Panc1 (cell line): ENCODE data around the gene ERC2. TPM values are rescaled to one million over a fixed set of nuclear protein-coding genes. Genes with fewer than 3 reads are reported as not detected.

Experiments
- ATAC-seq: fragments of 200-7000 bp; cut with Tn5 transposase; 2 replicates; pipeline ENCODE4 v1.9.1; 2020; ENCODE audit warnings: mild to moderate bottlenecking, moderate library complexity
- BruUV-seq: library from RNA; stranded (reverse); fragments of 400-500 nt; replicated peaks from 2 replicates; lab custom pipeline; 2021; lab: Mats Ljungman, UMichigan
- CTCF ChIA-PET: fragments of 300-600 bp; sonication (Branson Sonifier 250); formaldehyde crosslinking; loops from one replicate; lab custom pipeline; 2022; ENCODE audit warnings: antibody characterized with exemption; lab: Charles Lee
- POLR2A ChIA-PET: fragments of 300-600 bp; sonication (Branson Sonifier 250); formaldehyde crosslinking; loops from one replicate; lab custom pipeline; 2022; ENCODE audit warnings: antibody characterized with exemption; lab: Charles Lee
- DNase-seq: peaks from one replicate; pipeline ENCODE4 v3.0.0-alpha.2; 2010; ENCODE audit warnings: low read depth, low spot score
- H3K27ac ChIP-seq: 2 replicates; pipeline ENCODE4 v1.5.1; 2011; ENCODE audit warnings: mild to moderate bottlenecking, low read length, inconsistent platforms
- H3K27me3 ChIP-seq: fragments of 200-500 bp; sonication (Bioruptor generic); 2 replicates; pipeline ENCODE4 v1.6.0; 2014; ENCODE audit warnings: low read length, inconsistent platforms; ENCODE audit not compliant: control insufficient read depth, insufficient read depth
- H3K36me3 ChIP-seq: fragments of 200-500 bp; sonication (Bioruptor generic); 2 replicates; pipeline ENCODE4 v1.5.1; 2014; ENCODE audit warnings: inconsistent platforms, mild to moderate bottlenecking, low read length, moderate library complexity; ENCODE audit not compliant: control insufficient read depth, insufficient read depth
- H3K4me1 ChIP-seq: 2 replicates; pipeline ENCODE4 v1.5.1; 2011; ENCODE audit warnings: inconsistent platforms, mild to moderate bottlenecking, low read length, moderate library complexity; ENCODE audit not compliant: control insufficient read depth, insufficient read depth
- H3K4me3 ChIP-seq, 2 experiments: 2 replicates each; pipeline ENCODE4 v1.5.1; 2011 to 2012; ENCODE audit warnings: low read depth in 2 of 2, low read length in 2 of 2, mild to moderate bottlenecking in 2 of 2, inconsistent platforms in 1 of 2, moderate library complexity in 1 of 2
- H3K9me3 ChIP-seq: fragments of 200-500 bp; sonication (Bioruptor generic); 2 replicates; pipeline ENCODE4 v1.5.1; 2014; ENCODE audit warnings: low read depth, mild to moderate bottlenecking, inconsistent platforms, low read length, moderate library complexity; ENCODE audit not compliant: control insufficient read depth, insufficient read depth
- CTCF ChIP-seq: fragments of 450-650 bp; IDR thresholded peaks from 2 replicates; pipeline ENCODE4 v1.5.1; 2017; ENCODE audit warnings: mild to moderate bottlenecking
- POLR2AphosphoS5 ChIP-seq: IDR thresholded peaks from 2 replicates; pipeline ENCODE4 v1.6.1; 2012; ENCODE audit warnings: mild to moderate bottlenecking, low read depth, low read length, moderate library complexity
- REST ChIP-seq, 2 experiments: IDR thresholded peaks; 2 replicates each; pipeline ENCODE4 v1.6.1; 2011 to 2012; ENCODE audit warnings: low read depth in 2 of 2, control low read depth in 1 of 2, low read length in 1 of 2, mild to moderate bottlenecking in 1 of 2, moderate library complexity in 1 of 2; ENCODE audit not compliant: insufficient read depth in 1 of 2
- SIN3A ChIP-seq: IDR thresholded peaks from 2 replicates; pipeline ENCODE4 v1.6.1; 2012; ENCODE audit warnings: low read depth, mild to moderate bottlenecking, low read length, moderate library complexity, borderline replicate concordance; ENCODE audit not compliant: insufficient read depth
- TCF7L2 ChIP-seq: IDR thresholded peaks from 2 replicates; pipeline ENCODE4 v1.6.1; 2011; ENCODE audit warnings: mild to moderate bottlenecking, low read depth, low read length, inconsistent platforms
- in situ Hi-C: cut with HindIII; loops from 2 replicates; pipeline ENCODE4 v1.10.0; 2016; ENCODE audit warnings: low sequenced_read_pairs, low pct_unique_long_range_greater_than_20kb
- intact Hi-C: fragments of 100-400 bp; cut with micrococcal nuclease; formaldehyde crosslinking; loops from one replicate; pipeline ENCODE4 v1.10.0; 2022; ENCODE audit not compliant: unreplicated experiment
- total RNA-seq: library from RNA; stranded (reverse); gene quantifications from one replicate; pipeline ENCODE4 v1.2.1, GENCODE V29; 2021; ENCODE audit not compliant: unreplicated experiment

Gene ERC2
- total RNA-seq, 1 experiment from 2014 or later = 0.33 TPM

- ATAC-seq = no peak
- intact Hi-C loops = no loop called here
- no TSS peak for BruUV-seq
Measured at GRCh38 chr3:55792009-55792408, 676.3 kb downstream of the ERC2 start.

GRCh38 chr3:55790596-55791350 is 677.5 kb downstream of the ERC2 start:
- in situ Hi-C loops = no loop called here
- no peaks in the 10 kb centered on the region for H3K27me3 ChIP-seq
- TF ChIP-seq TCF7L2 (no peak), POLR2AphosphoS5 (no peak), CTCF (no peak), SIN3A (no peak), REST (IDR thresholded peaks at IDR 0.05; ENCODE audit: insufficient read depth in 1 of 2, low read depth in 2 of 2, low read length in 1 of 2) (no peak)
- BruUV-seq = no TSS peak
- no peak overlapping the region for H3K27ac ChIP-seq
- DNase-seq (no peak), ATAC-seq (no peak)
- no peaks in the 10 kb centered on the region for H3K36me3 ChIP-seq
- intact Hi-C loops = no loop called here
- no peaks in the 10 kb centered on the region for H3K9me3 ChIP-seq
- no peaks in the 10 kb centered on the region for H3K4me1 ChIP-seq
- ChIA-PET CTCF (no interaction called here), POLR2A (no interaction called here)
- no peak overlapping the region for H3K4me3 ChIP-seq

More at GRCh38 chr3:55792009-55792408, 676.3 kb downstream of the ERC2 start:
- TF ChIP-seq POLR2AphosphoS5 (no peak), TCF7L2 (no peak), CTCF (no peak), SIN3A (no peak), REST (IDR thresholded peaks at IDR 0.05; ENCODE audit: insufficient read depth in 1 of 2, low read depth in 2 of 2, low read length in 1 of 2) (no peak)
- Histone ChIP-seq H3K27ac (no peak overlapping the region), H3K36me3 (no peaks in the 10 kb centered on the region), H3K27me3 (no peaks in the 10 kb centered on the region), H3K9me3 (no peaks in the 10 kb centered on the region), H3K4me3 (no peak overlapping the region), H3K4me1 (no peaks in the 10 kb centered on the region)
- in situ Hi-C loops = no loop called here
- DNase-seq = no peak
- POLR2A ChIA-PET = interaction anchor here (0.6 kb wide), 1 partner anchor 446 kb away, joined by 3 read pairs; no protein-coding TSS in a partner anchor
- CTCF ChIA-PET = no interaction called here
